ENCODE results near the gene C17orf67.

The C17orf67 gene

GRCh38 chr17:56830726-56831368, 2.9 kb downstream of the C17orf67 start:
- in situ Hi-C loops (cut with HindIII; ENCODE audit: low sequenced_read_pairs) = no loop called here
- DNase-seq (ENCODE audit: low read depth) = no peak
- TF ChIP-seq CTCF (IDR thresholded peaks at IDR 0.05; ENCODE audit: low read depth, low read length, missing control alignments) = no peak
- H3K4me3 ChIP-seq (ENCODE audit: low read depth, low read length) = no peak overlapping the region

GRCh38 chr17:56826611-56827414, 6.9 kb downstream of the C17orf67 start:
- H3K4me3 ChIP-seq (ENCODE audit: low read depth, low read length) = no peak overlapping the region
- DNase-seq (ENCODE audit: low read depth) = no peak
- TF ChIP-seq CTCF (IDR thresholded peaks at IDR 0.05; ENCODE audit: low read depth, low read length, missing control alignments) = no peak
- in situ Hi-C loops (cut with HindIII; ENCODE audit: low sequenced_read_pairs) = no loop called here

GRCh38 chr17:56824503-56824902, 9.2 kb downstream of the C17orf67 start:
- H3K4me3 ChIP-seq (ENCODE audit: low read depth, low read length) = no peak overlapping the region
- in situ Hi-C loops (cut with HindIII; ENCODE audit: low sequenced_read_pairs) = no loop called here
- TF ChIP-seq CTCF (IDR thresholded peaks at IDR 0.05; ENCODE audit: low read depth, low read length, missing control alignments) = no peak
- DNase-seq (ENCODE audit: low read depth) = no peak

- in situ Hi-C loops (cut with HindIII; ENCODE audit: low sequenced_read_pairs) = no loop called here
- no peak for DNase-seq (ENCODE audit: low read depth)
- TF ChIP-seq CTCF (IDR thresholded peaks at IDR 0.05; ENCODE audit: low read depth, low read length, missing control alignments) = no peak
- no peak overlapping the region for H3K4me3 ChIP-seq (ENCODE audit: low read depth, low read length)
Observed at GRCh38 chr17:56823848-56824247, 9.9 kb downstream of the C17orf67 start.

- DNase-seq (ENCODE audit: low read depth) = no peak
- TF ChIP-seq CTCF (IDR thresholded peaks at IDR 0.05; ENCODE audit: low read depth, low read length, missing control alignments) = no peak
- in situ Hi-C loops (cut with HindIII; ENCODE audit: low sequenced_read_pairs) = no loop called here
- H3K4me3 ChIP-seq (ENCODE audit: low read depth, low read length) = no peak overlapping the region
Observed at GRCh38 chr17:56822725-56823124, 11.0 kb downstream of the C17orf67 start.

- in situ Hi-C loops (cut with HindIII; ENCODE audit: low sequenced_read_pairs) = no loop called here
- DNase-seq (ENCODE audit: low read depth) = no peak
- no peak overlapping the region for H3K4me3 ChIP-seq (ENCODE audit: low read depth, low read length)
- TF ChIP-seq CTCF (IDR thresholded peaks at IDR 0.05; ENCODE audit: low read depth, low read length, missing control alignments) = no peak
Observed at GRCh38 chr17:56821847-56822534, 11.7 kb downstream of the C17orf67 start.
